B cell (primary cell): ENCODE data around the gene DLD. TPM values are rescaled to one million over a fixed set of nuclear protein-coding genes. Genes with fewer than 3 reads are reported as not detected.

Experiments
- ATAC-seq: fragments of 200-7000 bp; cut with Tn5 transposase; one replicate; pipeline ENCODE4 v1.10.0; 2021; ENCODE audit warnings: low read depth, mild to moderate bottlenecking, moderate number of reproducible peaks, moderate library complexity
- CTCF ChIA-PET: fragments of 350-600 bp; sonication (Branson Sonifier 250); formaldehyde crosslinking; loops from one replicate; lab custom pipeline; 2021; ENCODE audit warnings: antibody characterized with exemption, inconsistent platforms; lab: Charles Lee
- POLR2A ChIA-PET: fragments of 350-600 bp; sonication (Branson Sonifier 250); formaldehyde crosslinking; loops from one replicate; lab custom pipeline; 2021; ENCODE audit warnings: antibody characterized with exemption; lab: Charles Lee
- DNase-seq: peaks from one replicate; pipeline ENCODE4 v3.0.0; 2013
- H2AFZ ChIP-seq: 2 replicates; pipeline ENCODE4 v1.6.1; 2012; ENCODE audit warnings: mild to moderate bottlenecking, low read depth, low read length; ENCODE audit not compliant: insufficient read depth, poor library complexity, severe bottlenecking
- H3K27ac ChIP-seq, 2 donors: 1 replicate in 1 of 2; 2 replicates in 1 of 2; pipeline ENCODE4 v1.5.1; 2012 to 2013; ENCODE audit warnings: low read length in 2 of 2, mild to moderate bottlenecking in 2 of 2, moderate library complexity in 1 of 2
- H3K27me3 ChIP-seq, 4 experiments: fragments of 200-600 bp in 1 of 4; sonication (generic) in 1 of 4; replicated peaks in 1 of 4; 1 replicate in 2 of 4; 2 replicates in 2 of 4; pipeline versions ENCODE4 v1.6.1 to v1.7.0; 2013 to 2016; ENCODE audit warnings: low read length in 3 of 4, mild to moderate bottlenecking in 2 of 4, mixed read lengths in 1 of 4, moderate library complexity in 1 of 4; ENCODE audit not compliant: insufficient read depth in 4 of 4, control insufficient read depth in 3 of 4; ENCODE audit errors: control extremely low read depth in 1 of 4
- H3K36me3 ChIP-seq, 2 experiments: replicated peaks in 1 of 2; 1 replicate in 1 of 2; 2 replicates in 1 of 2; pipeline versions ENCODE4 v1.6.1 to v1.7.1; 2013; ENCODE audit warnings: low read length in 1 of 2; ENCODE audit not compliant: insufficient read depth in 2 of 2, control insufficient read depth in 1 of 2; ENCODE audit errors: control extremely low read depth in 1 of 2, extremely low read depth in 1 of 2
- H3K4me1 ChIP-seq, 2 donors: fragments of 200-600 bp in 1 of 2; sonication (generic) in 1 of 2; 1 replicate in 1 of 2; 2 replicates in 1 of 2; pipeline versions ENCODE4 v1.5.1 to v1.6.1; 2013 to 2017; ENCODE audit warnings: low read length in 2 of 2; ENCODE audit not compliant: control insufficient read depth in 2 of 2, insufficient read depth in 2 of 2
- H3K4me2 ChIP-seq: replicated peaks from 2 replicates; pipeline ENCODE3; 2012; ENCODE audit warnings: mild to moderate bottlenecking, low read depth, low read length; ENCODE audit not compliant: poor library complexity, severe bottlenecking
- H3K4me3 ChIP-seq, 5 experiments: fragments of 200-600 bp in 1 of 5; sonication (generic) in 1 of 5; 1 replicate in 3 of 5; 2 replicates in 2 of 5; pipeline versions ENCODE4 v1.5.1 to v1.7.0; 2011 to 2016; ENCODE audit warnings: low read length in 4 of 5, mild to moderate bottlenecking in 4 of 5, low read depth in 2 of 5, control low read depth in 1 of 5, moderate library complexity in 1 of 5; ENCODE audit not compliant: insufficient read depth in 1 of 5; ENCODE audit errors: control extremely low read depth in 1 of 5, extremely low read depth in 1 of 5
- H3K79me2 ChIP-seq: fragments of 200-600 bp; sonication (generic); one replicate; pipeline ENCODE4 v1.6.0; 2016; ENCODE audit warnings: low read length; ENCODE audit not compliant: control insufficient read depth, insufficient read depth
- H3K9ac ChIP-seq: fragments of 200-600 bp; sonication (generic); 2 replicates; pipeline ENCODE4 v1.6.1; 2017; ENCODE audit warnings: mild to moderate bottlenecking, low read length, moderate library complexity
- H3K9me3 ChIP-seq, 3 donors: one replicate each; pipeline versions ENCODE4 v1.6.1 to v1.7.1; 2013; ENCODE audit warnings: low read length in 2 of 3; ENCODE audit not compliant: control insufficient read depth in 2 of 3, insufficient read depth in 1 of 3; ENCODE audit errors: control extremely low read depth in 1 of 3
- H4K20me1 ChIP-seq: 2 replicates; pipeline ENCODE4 v1.6.0; 2012; ENCODE audit warnings: mild to moderate bottlenecking, low read length; ENCODE audit not compliant: insufficient read depth, control insufficient read depth, poor library complexity, severe bottlenecking
- H3K27ac Mint-ChIP-seq: one replicate; pipeline ENCODE4 v1.8.0; 2021; ENCODE audit warnings: mixed read lengths
- H3K27me3 Mint-ChIP-seq: one replicate; pipeline ENCODE4 v1.8.0; 2021; ENCODE audit warnings: mixed read lengths
- H3K4me1 Mint-ChIP-seq: one replicate; pipeline ENCODE4 v1.8.0; 2021; ENCODE audit warnings: mixed read lengths
- H3K4me3 Mint-ChIP-seq: one replicate; pipeline ENCODE4 v1.8.0; 2021; ENCODE audit warnings: mixed read lengths
- H3K9me3 Mint-ChIP-seq: one replicate; pipeline ENCODE4 v1.8.0; 2022; ENCODE audit warnings: mixed read lengths; ENCODE audit not compliant: insufficient read depth
- CTCF ChIP-seq: fragments of 200-600 bp; IDR thresholded peaks from one replicate; pipeline ENCODE4 v1.8.0; 2022; ENCODE audit warnings: antibody characterized with exemption, mild to moderate bottlenecking
- EZH2 ChIP-seq: IDR thresholded peaks from 2 replicates; pipeline ENCODE4 v1.6.1; 2012; ENCODE audit warnings: borderline replicate concordance, low read depth, mild to moderate bottlenecking, moderate library complexity, low read length; ENCODE audit not compliant: insufficient read depth, poor library complexity, severe bottlenecking
- WGBS: methylation state at CpG from one replicate; pipeline ENCODE4 v1.1.5; 2013; ENCODE audit warnings: missing lambda C conversion rate; ENCODE audit not compliant: insufficient coverage; 5-methylcytosine and 5-hydroxymethylcytosine counted together
- intact Hi-C: fragments of 100-400 bp; cut with micrococcal nuclease; formaldehyde crosslinking; loops from one replicate; pipeline ENCODE4 v1.10.0; 2022
- polyA plus RNA-seq: library from polyadenylated mRNA; depleted of rRNA; stranded (reverse); fragments of >200 nt; gene quantifications from 2 replicates; pipeline ENCODE4 v1.2.3, GENCODE V29; 2012
- total RNA-seq, 2 donors: library from RNA; stranded (reverse); fragments of 120-200 nt in 1 of 2; gene quantifications; 1 replicate in 1 of 2; 2 replicates in 1 of 2; pipeline versions ENCODE4 v1.2.3 to v1.2.4, GENCODE V29; 2013 to 2022

Gene DLD
- total and polyA plus RNA-seq, 2 donors (not counting 1 experiment from before 2014, with no cell fraction given), result 26.7 to 47.9 TPM

GRCh38 chr7:107957436-107957835 lies 66.5 kb downstream of the DLD start:
- Histone ChIP-seq H4K20me1 (no peaks in the 10 kb centered on the region), H3K36me3 (no peaks in the 10 kb centered on the region), H3K9me3 (no peaks in the 10 kb centered on the region), H3K79me2 (no peaks in the 10 kb centered on the region), H3K9ac (no peak overlapping the region), H3K4me3 (no peak overlapping the region), H3K4me2 (no peak overlapping the region), H3K27me3 (peaks cover 0 to 5% (median 2%) of the 10 kb centered on the region in 4 experiments), H3K4me1 (no peaks in the 10 kb centered on the region), H2AFZ (no peak overlapping the region), H3K27ac (no peak overlapping the region)
- CTCF ChIA-PET, result no interaction called here
- no peaks in the 10 kb centered on the region for H3K9me3 Mint-ChIP-seq
- POLR2A ChIA-PET, result no interaction called here
- H3K4me1 Mint-ChIP-seq, result no peaks in the 10 kb centered on the region
- 60% methylated on average over 1 of the region's 2 CpGs for whole genome bisulfite sequencing
- intact Hi-C loops, result no loop called here
- DNase-seq, result no peak
- TF ChIP-seq CTCF, result no peak
- no peak for TF ChIP-seq EZH2
- peaks cover 44% of the 10 kb centered on the region for H3K27me3 Mint-ChIP-seq
- H3K4me3 Mint-ChIP-seq, result no peak overlapping the region
- no peak for ATAC-seq
- H3K27ac Mint-ChIP-seq, result no peak overlapping the region

- no peak overlapping the region for H2AFZ ChIP-seq
- Mint-ChIP-seq H3K27ac (no peak overlapping the region), H3K4me1 (no peaks in the 10 kb centered on the region), H3K4me3 (no peak overlapping the region), H3K27me3 (peaks cover 40% of the 10 kb centered on the region), H3K9me3 (no peaks in the 10 kb centered on the region)
- no peaks in the 10 kb centered on the region for H3K9me3 ChIP-seq
- DNase-seq, result no peak
- no peaks in the 10 kb centered on the region for H3K4me1 ChIP-seq
- ChIA-PET POLR2A (no interaction called here), CTCF (no interaction called here)
- H3K79me2 ChIP-seq, result no peaks in the 10 kb centered on the region
- H3K36me3 ChIP-seq, result no peaks in the 10 kb centered on the region
- H4K20me1 ChIP-seq, result no peaks in the 10 kb centered on the region
- no peak overlapping the region for H3K9ac ChIP-seq
- WGBS, result 88% methylated on average over 9 of the region's 14 CpGs
- no peak for ATAC-seq
- H3K4me2 ChIP-seq, result no peak overlapping the region
- no peak overlapping the region for H3K27ac ChIP-seq
- intact Hi-C loops, result no loop called here
- H3K27me3 ChIP-seq, result peaks cover 0 to 5% (median 2%) of the 10 kb centered on the region in 4 experiments
- no peak overlapping the region for H3K4me3 ChIP-seq
- TF ChIP-seq EZH2, result no peak
- TF ChIP-seq CTCF, result no peak
Measured at GRCh38 chr7:107958764-107959526, 68.0 kb downstream of the DLD start.
